OCI-LY7 (cell line): ENCODE data around the gene SPATS1.
"Not testable (repeated sequence)": the region's sequence is repeated elsewhere in the genome, so short reads cannot be mapped to it uniquely, and the experiment has no call there.

Source experiments
- CTCF ChIP-seq: fragments of 200-600 bp; sonication (generic); conservative IDR thresholded peaks from 2 replicates; pipeline ENCODE4 v1.5.1; 2014; ENCODE audit warnings: mild to moderate bottlenecking, antibody characterized with exemption, low read length, moderate library complexity, mixed read lengths
- EZH2phosphoT487 ChIP-seq: fragments of 200-600 bp; sonication (generic); IDR thresholded peaks from 2 replicates; pipeline ENCODE4 v1.6.1; 2018; ENCODE audit warnings: low read depth, borderline replicate concordance, mild to moderate bottlenecking, mixed run types, antibody characterized with exemption, low read length, moderate library complexity, mixed read lengths

GRCh38 chr6:44350650-44350994 lies 8.2 kb downstream of the SPATS1 start:
- not testable (repeated sequence) for TF ChIP-seq CTCF, EZH2phosphoT487
